Panc1 (cell line): ENCODE results near the gene FFAR3. TPM values are rescaled to one million over a fixed set of nuclear protein-coding genes. Genes with fewer than 3 reads are reported as not detected.

Experiments used
- ATAC-seq: fragments of 200-7000 bp; cut with Tn5 transposase; 2 replicates; pipeline ENCODE4 v1.9.1; 2020; ENCODE audit warnings: mild to moderate bottlenecking, moderate library complexity
- BruUV-seq: library from RNA; stranded (reverse); fragments of 400-500 nt; replicated peaks from 2 replicates; lab custom pipeline; 2021; lab: Mats Ljungman, UMichigan
- CTCF ChIA-PET: fragments of 300-600 bp; sonication (Branson Sonifier 250); formaldehyde crosslinking; loops from one replicate; lab custom pipeline; 2022; ENCODE audit warnings: antibody characterized with exemption; lab: Charles Lee
- POLR2A ChIA-PET: fragments of 300-600 bp; sonication (Branson Sonifier 250); formaldehyde crosslinking; loops from one replicate; lab custom pipeline; 2022; ENCODE audit warnings: antibody characterized with exemption; lab: Charles Lee
- DNase-seq: peaks from one replicate; pipeline ENCODE4 v3.0.0-alpha.2; 2010; ENCODE audit warnings: low read depth, low spot score
- H3K27ac ChIP-seq: 2 replicates; pipeline ENCODE4 v1.5.1; 2011; ENCODE audit warnings: mild to moderate bottlenecking, low read length, inconsistent platforms
- H3K27me3 ChIP-seq: fragments of 200-500 bp; sonication (Bioruptor generic); 2 replicates; pipeline ENCODE4 v1.6.0; 2014; ENCODE audit warnings: low read length, inconsistent platforms; ENCODE audit not compliant: control insufficient read depth, insufficient read depth
- H3K36me3 ChIP-seq: fragments of 200-500 bp; sonication (Bioruptor generic); 2 replicates; pipeline ENCODE4 v1.5.1; 2014; ENCODE audit warnings: inconsistent platforms, mild to moderate bottlenecking, low read length, moderate library complexity; ENCODE audit not compliant: control insufficient read depth, insufficient read depth
- H3K4me1 ChIP-seq: 2 replicates; pipeline ENCODE4 v1.5.1; 2011; ENCODE audit warnings: inconsistent platforms, mild to moderate bottlenecking, low read length, moderate library complexity; ENCODE audit not compliant: control insufficient read depth, insufficient read depth
- H3K4me3 ChIP-seq, 2 experiments: 2 replicates each; pipeline ENCODE4 v1.5.1; 2011 to 2012; ENCODE audit warnings: low read depth in 2 of 2, low read length in 2 of 2, mild to moderate bottlenecking in 2 of 2, inconsistent platforms in 1 of 2, moderate library complexity in 1 of 2
- H3K9me3 ChIP-seq: fragments of 200-500 bp; sonication (Bioruptor generic); 2 replicates; pipeline ENCODE4 v1.5.1; 2014; ENCODE audit warnings: low read depth, mild to moderate bottlenecking, inconsistent platforms, low read length, moderate library complexity; ENCODE audit not compliant: control insufficient read depth, insufficient read depth
- POLR2AphosphoS5 ChIP-seq: IDR thresholded peaks from 2 replicates; pipeline ENCODE4 v1.6.1; 2012; ENCODE audit warnings: mild to moderate bottlenecking, low read depth, low read length, moderate library complexity
- SIN3A ChIP-seq: IDR thresholded peaks from 2 replicates; pipeline ENCODE4 v1.6.1; 2012; ENCODE audit warnings: low read depth, mild to moderate bottlenecking, low read length, moderate library complexity, borderline replicate concordance; ENCODE audit not compliant: insufficient read depth
- TCF7L2 ChIP-seq: IDR thresholded peaks from 2 replicates; pipeline ENCODE4 v1.6.1; 2011; ENCODE audit warnings: mild to moderate bottlenecking, low read depth, low read length, inconsistent platforms
- in situ Hi-C: cut with HindIII; loops from 2 replicates; pipeline ENCODE4 v1.10.0; 2016; ENCODE audit warnings: low sequenced_read_pairs, low pct_unique_long_range_greater_than_20kb
- intact Hi-C: fragments of 100-400 bp; cut with micrococcal nuclease; formaldehyde crosslinking; loops from one replicate; pipeline ENCODE4 v1.10.0; 2022; ENCODE audit not compliant: unreplicated experiment
- total RNA-seq: library from RNA; stranded (reverse); gene quantifications from one replicate; pipeline ENCODE4 v1.2.1, GENCODE V29; 2021; ENCODE audit not compliant: unreplicated experiment
- TF ChIP-seq, protein P1 (sequence below): fragments of 450-650 bp; IDR thresholded peaks from 2 replicates; pipeline ENCODE4 v1.5.1; 2017; ENCODE audit warnings: mild to moderate bottlenecking
- TF ChIP-seq, protein P2 (sequence below), 2 experiments: IDR thresholded peaks; 2 replicates each; pipeline ENCODE4 v1.6.1; 2011 to 2012; ENCODE audit warnings: low read depth in 2 of 2, control low read depth in 1 of 2, low read length in 1 of 2, mild to moderate bottlenecking in 1 of 2, moderate library complexity in 1 of 2; ENCODE audit not compliant: insufficient read depth in 1 of 2

Gene FFAR3
- total RNA-seq, 1 experiment from 2014 or later = not detected

DNA sequence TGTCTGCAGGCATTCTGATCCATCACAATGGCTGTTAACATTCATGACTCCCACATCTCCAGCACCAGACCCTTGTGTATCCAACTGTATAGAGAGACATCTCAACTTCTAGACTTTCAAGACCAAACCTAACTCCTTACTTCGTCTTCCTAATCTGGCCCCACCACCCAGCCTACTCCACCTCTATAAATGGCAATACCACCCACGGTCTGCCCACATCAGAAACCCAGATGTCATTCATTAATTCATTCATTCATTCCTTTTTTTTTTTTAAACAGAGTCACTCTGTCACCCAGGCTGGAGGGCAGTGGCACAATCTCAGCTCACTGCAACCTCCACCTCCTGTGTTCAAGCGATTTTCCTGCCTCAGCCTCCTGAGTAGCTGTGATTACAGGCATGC lies 23.1 kb downstream of the FFAR3 start:
- in situ Hi-C loops = no loop called here
- Histone ChIP-seq H3K4me3 (no peak overlapping the region), H3K4me1 (no peaks in the 10 kb centered on the region), H3K36me3 (no peaks in the 10 kb centered on the region), H3K27ac (no peak overlapping the region), H3K9me3 (peaks cover 5% of the 10 kb centered on the region), H3K27me3 (peaks cover 3% of the 10 kb centered on the region; the same call in 1 of the 2 replicates)
- ATAC-seq (no peak), DNase-seq (no peak)
- CTCF ChIA-PET = no interaction called here
- POLR2A ChIA-PET = no interaction called here
- no TSS peak for BruUV-seq
- TF ChIP-seq TCF7L2 (no peak), SIN3A (no peak), POLR2AphosphoS5 (no peak)
- TF ChIP-seq, protein P1, sequence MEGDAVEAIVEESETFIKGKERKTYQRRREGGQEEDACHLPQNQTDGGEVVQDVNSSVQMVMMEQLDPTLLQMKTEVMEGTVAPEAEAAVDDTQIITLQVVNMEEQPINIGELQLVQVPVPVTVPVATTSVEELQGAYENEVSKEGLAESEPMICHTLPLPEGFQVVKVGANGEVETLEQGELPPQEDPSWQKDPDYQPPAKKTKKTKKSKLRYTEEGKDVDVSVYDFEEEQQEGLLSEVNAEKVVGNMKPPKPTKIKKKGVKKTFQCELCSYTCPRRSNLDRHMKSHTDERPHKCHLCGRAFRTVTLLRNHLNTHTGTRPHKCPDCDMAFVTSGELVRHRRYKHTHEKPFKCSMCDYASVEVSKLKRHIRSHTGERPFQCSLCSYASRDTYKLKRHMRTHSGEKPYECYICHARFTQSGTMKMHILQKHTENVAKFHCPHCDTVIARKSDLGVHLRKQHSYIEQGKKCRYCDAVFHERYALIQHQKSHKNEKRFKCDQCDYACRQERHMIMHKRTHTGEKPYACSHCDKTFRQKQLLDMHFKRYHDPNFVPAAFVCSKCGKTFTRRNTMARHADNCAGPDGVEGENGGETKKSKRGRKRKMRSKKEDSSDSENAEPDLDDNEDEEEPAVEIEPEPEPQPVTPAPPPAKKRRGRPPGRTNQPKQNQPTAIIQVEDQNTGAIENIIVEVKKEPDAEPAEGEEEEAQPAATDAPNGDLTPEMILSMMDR = no peak
- TF ChIP-seq, protein P2, sequence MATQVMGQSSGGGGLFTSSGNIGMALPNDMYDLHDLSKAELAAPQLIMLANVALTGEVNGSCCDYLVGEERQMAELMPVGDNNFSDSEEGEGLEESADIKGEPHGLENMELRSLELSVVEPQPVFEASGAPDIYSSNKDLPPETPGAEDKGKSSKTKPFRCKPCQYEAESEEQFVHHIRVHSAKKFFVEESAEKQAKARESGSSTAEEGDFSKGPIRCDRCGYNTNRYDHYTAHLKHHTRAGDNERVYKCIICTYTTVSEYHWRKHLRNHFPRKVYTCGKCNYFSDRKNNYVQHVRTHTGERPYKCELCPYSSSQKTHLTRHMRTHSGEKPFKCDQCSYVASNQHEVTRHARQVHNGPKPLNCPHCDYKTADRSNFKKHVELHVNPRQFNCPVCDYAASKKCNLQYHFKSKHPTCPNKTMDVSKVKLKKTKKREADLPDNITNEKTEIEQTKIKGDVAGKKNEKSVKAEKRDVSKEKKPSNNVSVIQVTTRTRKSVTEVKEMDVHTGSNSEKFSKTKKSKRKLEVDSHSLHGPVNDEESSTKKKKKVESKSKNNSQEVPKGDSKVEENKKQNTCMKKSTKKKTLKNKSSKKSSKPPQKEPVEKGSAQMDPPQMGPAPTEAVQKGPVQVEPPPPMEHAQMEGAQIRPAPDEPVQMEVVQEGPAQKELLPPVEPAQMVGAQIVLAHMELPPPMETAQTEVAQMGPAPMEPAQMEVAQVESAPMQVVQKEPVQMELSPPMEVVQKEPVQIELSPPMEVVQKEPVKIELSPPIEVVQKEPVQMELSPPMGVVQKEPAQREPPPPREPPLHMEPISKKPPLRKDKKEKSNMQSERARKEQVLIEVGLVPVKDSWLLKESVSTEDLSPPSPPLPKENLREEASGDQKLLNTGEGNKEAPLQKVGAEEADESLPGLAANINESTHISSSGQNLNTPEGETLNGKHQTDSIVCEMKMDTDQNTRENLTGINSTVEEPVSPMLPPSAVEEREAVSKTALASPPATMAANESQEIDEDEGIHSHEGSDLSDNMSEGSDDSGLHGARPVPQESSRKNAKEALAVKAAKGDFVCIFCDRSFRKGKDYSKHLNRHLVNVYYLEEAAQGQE (IDR thresholded peaks at IDR 0.05; ENCODE audit: insufficient read depth in 1 of 2, low read depth in 2 of 2, low read length in 1 of 2) = no peak
- intact Hi-C loops = no loop called here

- POLR2A ChIA-PET = no interaction called here
- intact Hi-C loops (no loop called here), in situ Hi-C loops (no loop called here)
- H3K27me3 ChIP-seq = peaks cover 3% of the 10 kb centered on the region; the same call in 1 of the 2 replicates
- no peak for ATAC-seq
- H3K4me3 ChIP-seq = no peak overlapping the region
- DNase-seq = no peak
- CTCF ChIA-PET = no interaction called here
- no TSS peak for BruUV-seq
- H3K4me1 ChIP-seq = no peaks in the 10 kb centered on the region
- H3K36me3 ChIP-seq = no peaks in the 10 kb centered on the region
- no peak overlapping the region for H3K27ac ChIP-seq
- TF ChIP-seq SIN3A (no peak), TCF7L2 (no peak), POLR2AphosphoS5 (no peak)
- TF ChIP-seq, protein P2 (IDR thresholded peaks at IDR 0.05; ENCODE audit: insufficient read depth in 1 of 2, low read depth in 2 of 2, low read length in 1 of 2) = no peak
- TF ChIP-seq, protein P1 = no peak
- peaks cover 11% of the 10 kb centered on the region for H3K9me3 ChIP-seq
Measured at GRCh38 chr19:35381926-35382325, 23.7 kb downstream of the FFAR3 start.
